Right cardiac atrium (tissue), 5 donors: Measurements from ENCODE around the gene CRIM1. TPM values are rescaled to one million over a fixed set of nuclear protein-coding genes. Genes with fewer than 3 reads are reported as not detected.

Experiments used
- ATAC-seq, 2 donors: fragments of 200-7000 bp; cut with Tn5 transposase; one replicate each; pipeline versions ENCODE4 v1.8.0 to v1.9.1; 2020; ENCODE audit warnings: moderate library complexity in 2 of 2, mild to moderate bottlenecking in 1 of 2
- DNase-seq, 3 donors: peaks; one replicate each; pipeline ENCODE4 v3.0.0-alpha.2; 2020
- H3K27ac ChIP-seq: one replicate; pipeline ENCODE4 v1.5.1; 2013; ENCODE audit warnings: mild to moderate bottlenecking, low read length, control low read depth, moderate library complexity
- H3K27me3 ChIP-seq: one replicate; pipeline ENCODE4 v1.6.1; 2013; ENCODE audit not compliant: control insufficient read depth, insufficient read depth
- H3K4me1 ChIP-seq: one replicate; pipeline ENCODE4 v1.6.1; 2013; ENCODE audit warnings: low read length; ENCODE audit not compliant: control insufficient read depth, insufficient read depth
- H3K4me3 ChIP-seq: one replicate; pipeline ENCODE4 v1.5.1; 2013; ENCODE audit warnings: low read length, control low read depth
- H3K9me3 ChIP-seq: one replicate; pipeline ENCODE4 v1.6.1; 2013; ENCODE audit warnings: low read length; ENCODE audit not compliant: control insufficient read depth
- WGBS: extraction: QIAGEN DNeasy Blood & Tissue Kit; methylation state at CpG from one replicate; pipeline ENCODE4 v1.1.7; 2013; 5-methylcytosine and 5-hydroxymethylcytosine counted together
- intact Hi-C, 4 donors: fragments of 100-400 bp; cut with DNase I; formaldehyde crosslinking; loops; one replicate each; pipeline versions ENCODE4 v1.11.0 to v1.14.0; 2022 to 2023
- polyA plus RNA-seq: library from polyadenylated mRNA; stranded (reverse); fragments of 200-250 nt; gene quantifications from one replicate; pipeline ENCODE4 v1.2.3, GENCODE V29; 2013
- total RNA-seq, 4 donors: library from RNA; stranded (reverse); fragmentation: NEBNext Ultra II Directional; extraction: Animal tissue kit (Norgen Biotek cat#: 25700); gene quantifications; one replicate each; pipeline ENCODE4 v1.2.1, GENCODE V29; 2021
- donor health status: healthy with polysubstance abuse.
- donor health status: DM: no; HTN: yes; CAD: no.
- donor health status: DM: no; HTN: no; CAD: no.
- donor health status: DM: no; HTN: yes; CAD: no; lungs with severe emphysema.
- donor health status: DM: yes; HTN: yes; CAD: no.

CRIM1 gene
- total and polyA plus RNA-seq, 5 donors: 10.5 to 34.0 (median 27.7) TPM

DNA sequence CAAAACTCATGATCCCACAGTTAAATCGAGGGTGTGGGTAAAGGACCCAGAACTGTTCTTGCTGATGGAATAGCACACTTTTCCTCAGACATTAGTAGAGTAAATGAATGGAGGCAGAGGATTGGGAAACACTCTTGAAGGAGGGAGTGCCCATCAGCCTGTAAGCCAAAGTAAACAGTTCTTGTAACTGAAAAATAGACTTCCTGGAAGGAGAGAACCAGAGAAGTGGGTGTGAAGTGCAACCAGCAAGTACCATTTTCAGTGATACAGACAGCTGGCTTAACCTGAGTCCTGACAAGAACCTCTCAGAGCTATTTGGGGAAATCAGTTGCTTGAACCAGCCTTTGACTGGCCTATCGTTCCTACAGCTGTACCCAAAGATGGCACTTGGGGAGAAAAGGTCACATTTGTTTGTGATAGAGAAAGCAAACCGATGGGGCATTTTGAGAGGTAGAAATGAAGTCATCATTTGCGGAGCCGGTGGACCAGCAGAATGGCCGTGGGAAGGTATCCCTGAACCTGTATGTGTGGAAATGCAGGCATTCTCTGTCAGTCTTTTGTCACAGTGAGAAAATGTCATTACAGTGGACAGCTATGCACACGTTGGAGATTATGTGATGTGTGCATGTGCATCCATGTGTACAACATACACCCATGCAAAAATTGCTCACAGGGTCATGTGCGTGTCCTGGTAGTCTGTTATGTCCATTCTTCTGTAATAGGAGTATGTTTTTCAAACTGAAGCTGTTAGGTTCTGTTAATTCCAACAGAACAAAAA, 17.8 kb downstream of the CRIM1 start:
- no peak for DNase-seq
- intact Hi-C loops: no loop called here
- H3K9me3 ChIP-seq: no peaks in the 10 kb centered on the region
- peaks cover 28% of the 10 kb centered on the region for H3K4me1 ChIP-seq
- no peak overlapping the region for H3K27ac ChIP-seq
- peak; percentile 89 to 91 for ATAC-seq
- no peaks in the 10 kb centered on the region for H3K27me3 ChIP-seq
- WGBS: 75% methylated on average over 8 of the region's 8 CpGs
- no peak overlapping the region for H3K4me3 ChIP-seq

DNA sequence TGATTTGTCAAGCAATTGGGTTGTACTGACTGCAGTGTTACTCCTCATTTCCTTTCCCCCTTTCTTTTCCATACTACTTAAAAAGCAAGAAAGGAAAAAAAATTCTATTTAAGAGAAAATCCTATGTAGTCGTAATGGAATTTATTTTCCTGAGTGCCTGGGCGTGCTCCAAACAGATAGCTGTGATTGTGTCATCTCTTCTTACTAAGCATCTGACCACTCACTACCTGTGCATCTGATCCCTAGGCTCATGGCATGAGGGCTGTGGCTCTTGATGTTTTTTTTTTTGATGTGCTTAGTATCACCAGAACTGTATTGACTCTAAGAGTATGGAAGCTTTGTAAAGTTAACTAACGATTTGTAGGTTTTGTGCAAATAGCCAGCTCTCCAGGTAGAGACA, 19.0 kb downstream of the CRIM1 start:
- no peaks in the 10 kb centered on the region for H3K9me3 ChIP-seq
- no peaks in the 10 kb centered on the region for H3K27me3 ChIP-seq
- WGBS: 93% methylated on average over 3 of the region's 3 CpGs
- H3K4me1 ChIP-seq: peaks cover 25% of the 10 kb centered on the region
- H3K4me3 ChIP-seq: no peak overlapping the region
- no peak for ATAC-seq
- intact Hi-C loops: no loop called here
- no peak for DNase-seq
- H3K27ac ChIP-seq: no peak overlapping the region

DNA sequence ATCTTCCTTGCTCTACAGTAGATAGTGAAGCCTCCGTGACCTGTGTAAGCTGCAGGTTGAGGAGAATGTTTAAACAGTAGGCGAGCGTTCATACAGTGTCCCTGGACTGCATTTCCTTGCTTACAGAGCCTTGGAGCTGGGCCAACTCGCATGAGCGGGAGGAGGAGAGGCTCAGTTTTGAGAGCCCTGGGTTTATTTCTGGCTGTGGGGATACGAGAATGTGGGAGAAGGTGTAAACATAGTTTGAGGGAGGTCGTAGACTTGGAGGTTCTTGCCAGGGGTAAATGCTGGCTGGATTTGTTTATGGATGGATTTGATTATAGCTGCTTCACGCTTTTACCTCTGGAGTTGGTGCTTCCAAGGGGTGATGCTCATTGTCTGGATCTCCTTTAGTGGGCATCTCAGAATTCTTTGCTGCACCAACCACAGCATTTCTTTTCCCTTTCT, 20.8 kb downstream of the CRIM1 start:
- DNase-seq: peak; percentile 75 to 91 (median 86)
- 19% methylated on average over 8 of the region's 8 CpGs for WGBS
- intact Hi-C loops: no loop called here
- no peaks in the 10 kb centered on the region for H3K9me3 ChIP-seq
- peak; percentile 61 to 67 for ATAC-seq
- H3K27me3 ChIP-seq: no peaks in the 10 kb centered on the region
- no peak overlapping the region for H3K27ac ChIP-seq
- peaks cover 17% of the 10 kb centered on the region for H3K4me1 ChIP-seq
- H3K4me3 ChIP-seq: no peak overlapping the region

DNA sequence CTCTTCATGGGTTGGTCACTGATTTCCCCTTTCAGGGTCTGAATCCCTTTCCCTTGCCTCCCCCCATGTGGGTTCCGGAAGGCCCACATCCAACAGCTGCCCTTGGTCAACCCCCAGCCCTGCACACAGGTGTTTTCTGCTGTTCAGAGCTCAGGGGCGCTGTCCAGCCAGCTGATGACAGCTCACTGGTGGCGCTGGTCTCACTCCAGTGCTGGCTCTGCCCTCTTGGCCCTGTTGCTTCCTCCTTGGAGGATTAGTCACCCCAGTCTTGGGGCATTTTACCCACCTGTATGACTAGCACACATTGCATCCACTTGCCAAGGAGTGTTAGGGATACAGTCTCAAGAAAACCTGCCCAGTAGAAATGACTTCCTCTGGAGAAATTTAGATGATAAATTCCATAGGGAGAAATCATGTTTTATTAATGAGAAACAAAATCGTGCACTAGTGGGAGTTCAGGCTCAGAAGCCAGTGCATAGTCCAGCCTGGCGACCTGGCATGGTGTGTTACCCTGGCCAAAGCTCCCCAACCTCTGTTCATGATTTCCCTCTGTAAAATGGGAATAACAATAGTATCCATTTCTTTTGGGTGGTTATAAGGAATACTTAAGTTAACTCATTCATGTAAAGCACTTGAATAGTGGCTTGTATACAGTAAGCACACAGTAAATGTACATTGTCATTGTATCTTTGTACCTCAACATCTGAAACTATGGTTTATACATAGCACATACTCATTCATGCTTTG, 21.6 kb downstream of the CRIM1 start:
- DNase-seq (peak in 1 of 3 donors; percentile 46), ATAC-seq (no peak)
- H3K27me3 ChIP-seq: no peaks in the 10 kb centered on the region
- H3K27ac ChIP-seq: no peak overlapping the region
- no peak overlapping the region for H3K4me3 ChIP-seq
- intact Hi-C loops: no loop called here
- H3K4me1 ChIP-seq: peaks cover 17% of the 10 kb centered on the region
- 87% methylated on average over 5 of the region's 5 CpGs for WGBS
- no peaks in the 10 kb centered on the region for H3K9me3 ChIP-seq

DNA sequence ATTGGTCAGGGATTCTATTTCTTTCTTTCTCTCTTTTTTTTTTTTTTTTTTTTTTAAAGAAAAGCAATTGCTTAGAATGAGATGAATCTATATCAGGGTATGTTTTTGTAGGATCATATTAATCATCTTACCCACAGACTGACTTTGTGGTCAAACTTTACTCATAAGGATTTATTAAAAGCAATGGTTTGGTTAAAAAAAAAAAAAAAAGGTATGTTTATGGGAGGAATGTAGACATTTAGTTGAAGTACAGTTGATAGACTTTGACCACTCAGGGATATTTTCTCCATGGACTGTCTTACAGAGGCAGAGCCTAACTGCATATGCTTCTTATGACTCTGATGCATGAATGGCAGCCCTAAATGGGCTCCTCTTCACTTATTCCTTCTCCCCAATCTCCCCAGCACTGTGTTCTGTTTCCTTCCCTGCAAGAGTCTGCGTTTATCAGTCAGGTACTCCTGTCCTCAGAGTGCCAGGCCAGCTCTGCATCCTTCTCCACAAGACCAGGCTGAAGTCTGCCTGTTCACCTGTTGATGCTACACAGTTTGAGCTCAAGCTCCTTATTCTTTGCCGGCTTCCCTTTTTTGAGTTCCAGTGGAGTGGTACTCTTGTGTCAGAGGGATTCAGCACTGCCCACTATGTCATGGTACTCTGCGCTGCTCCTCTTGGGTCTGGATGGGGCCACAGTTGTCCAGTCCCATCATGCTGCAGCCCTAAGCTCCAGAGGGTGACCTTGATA, 24.3 kb downstream of the CRIM1 start:
- no peaks in the 10 kb centered on the region for H3K9me3 ChIP-seq
- peaks cover 9% of the 10 kb centered on the region for H3K4me1 ChIP-seq
- 96% methylated on average over 3 of the region's 3 CpGs for WGBS
- no peak for DNase-seq
- ATAC-seq: no peak
- no peaks in the 10 kb centered on the region for H3K27me3 ChIP-seq
- intact Hi-C loops: no loop called here
- H3K4me3 ChIP-seq: no peak overlapping the region
- no peak overlapping the region for H3K27ac ChIP-seq

DNA sequence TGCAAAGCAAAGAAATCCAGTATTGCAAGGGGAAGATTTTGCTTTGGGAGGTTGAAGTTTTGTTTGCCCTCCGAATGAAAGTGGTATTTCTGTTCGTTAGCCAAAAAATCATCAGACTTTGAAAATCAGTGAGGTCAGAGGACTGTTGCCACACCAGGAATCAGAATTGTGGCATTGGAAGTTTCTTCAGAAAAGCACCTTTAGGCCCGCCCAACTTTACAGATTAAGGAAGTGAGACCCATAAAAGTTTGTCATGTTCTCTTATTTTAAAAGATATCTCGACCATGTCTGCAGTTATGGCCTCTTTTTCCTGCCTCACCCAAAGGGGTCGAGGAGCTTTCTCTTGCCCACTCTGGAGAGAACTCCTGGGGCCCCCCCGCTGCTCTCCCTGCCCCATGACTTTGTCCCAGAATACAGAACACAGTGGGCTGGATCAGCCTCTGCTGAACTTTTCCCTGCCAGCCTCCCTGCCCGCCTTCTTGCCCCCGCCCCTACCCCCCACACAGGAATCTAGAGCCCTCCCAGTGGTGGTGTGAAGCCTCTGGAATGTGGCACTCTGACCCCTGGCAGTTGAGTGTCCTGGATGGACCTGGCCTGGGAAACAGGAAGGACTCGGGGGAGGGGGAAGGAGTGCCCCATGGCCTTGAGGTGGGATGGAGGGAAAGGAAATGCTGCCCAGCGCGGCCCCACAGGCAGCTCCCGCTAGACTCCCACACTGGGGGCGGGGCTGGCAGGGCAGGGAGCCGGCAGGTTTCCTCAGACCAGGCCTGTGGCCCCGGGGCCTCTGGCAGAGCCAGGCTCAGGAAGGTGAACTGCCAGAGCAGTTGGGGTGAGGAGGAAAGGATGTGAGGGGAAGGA, 25.3 kb downstream of the CRIM1 start:
- Histone ChIP-seq H3K4me3 (no peak overlapping the region), H3K4me1 (peaks cover 13% of the 10 kb centered on the region), H3K27me3 (no peaks in the 10 kb centered on the region), H3K27ac (no peak overlapping the region), H3K9me3 (no peaks in the 10 kb centered on the region)
- intact Hi-C loops: no loop called here
- DNase-seq: peak in 2 of 3 donors; percentile 44 to 64
- peak; percentile 61 to 78 for ATAC-seq
- WGBS: 56% methylated on average over 15 of the region's 15 CpGs

DNA sequence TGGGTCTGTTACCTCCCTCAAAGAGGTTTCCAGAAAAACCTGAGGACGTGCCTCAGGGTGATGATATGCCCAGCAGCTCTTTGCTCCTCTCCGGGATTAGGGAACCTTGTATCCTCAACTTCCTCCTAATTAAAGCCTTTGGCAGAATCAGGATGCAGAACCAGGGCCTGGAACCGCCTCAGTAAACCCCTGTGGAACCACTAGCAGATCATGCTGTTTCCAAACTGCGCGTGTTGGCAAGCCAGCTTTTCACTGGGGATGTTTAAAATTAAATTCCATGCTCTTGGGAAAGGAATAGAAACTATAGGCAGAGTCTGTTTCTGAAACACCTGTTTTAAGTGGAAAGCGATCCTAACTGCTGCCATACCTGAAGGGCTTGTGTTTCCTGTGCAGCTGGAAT, 26.4 kb downstream of the CRIM1 start:
- intact Hi-C loops: no loop called here
- Histone ChIP-seq H3K4me1 (peaks cover 5% of the 10 kb centered on the region), H3K4me3 (no peak overlapping the region), H3K9me3 (no peaks in the 10 kb centered on the region), H3K27me3 (no peaks in the 10 kb centered on the region), H3K27ac (no peak overlapping the region)
- no peak for DNase-seq
- 81% methylated on average over 6 of the region's 6 CpGs for WGBS
- no peak for ATAC-seq

DNA sequence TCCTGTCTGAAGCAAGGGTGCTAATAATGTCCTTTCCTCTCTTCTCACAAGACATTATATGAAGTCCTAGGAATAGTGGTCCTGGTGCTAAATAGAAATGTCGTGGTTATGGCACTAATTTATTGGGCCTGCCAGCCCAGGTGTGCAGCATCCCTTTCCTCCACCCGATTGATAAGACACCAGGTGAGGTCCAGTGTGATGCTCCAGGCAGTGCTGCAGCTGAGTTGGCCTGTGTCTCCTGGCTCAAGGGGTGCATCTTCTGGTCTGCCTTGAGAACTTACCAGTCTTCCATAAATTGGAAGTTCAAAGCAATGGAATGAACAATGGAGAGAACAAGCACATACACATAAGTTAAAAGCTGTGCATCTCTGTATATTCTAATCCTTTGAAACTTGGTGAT, 26.9 kb downstream of the CRIM1 start:
- DNase-seq (no peak), ATAC-seq (no peak)
- Histone ChIP-seq H3K9me3 (no peaks in the 10 kb centered on the region), H3K27ac (no peak overlapping the region), H3K4me3 (no peak overlapping the region), H3K27me3 (no peaks in the 10 kb centered on the region), H3K4me1 (peaks cover 4% of the 10 kb centered on the region)
- intact Hi-C loops: no loop called here
- 95% methylated on average over 2 of the region's 2 CpGs for WGBS

DNA sequence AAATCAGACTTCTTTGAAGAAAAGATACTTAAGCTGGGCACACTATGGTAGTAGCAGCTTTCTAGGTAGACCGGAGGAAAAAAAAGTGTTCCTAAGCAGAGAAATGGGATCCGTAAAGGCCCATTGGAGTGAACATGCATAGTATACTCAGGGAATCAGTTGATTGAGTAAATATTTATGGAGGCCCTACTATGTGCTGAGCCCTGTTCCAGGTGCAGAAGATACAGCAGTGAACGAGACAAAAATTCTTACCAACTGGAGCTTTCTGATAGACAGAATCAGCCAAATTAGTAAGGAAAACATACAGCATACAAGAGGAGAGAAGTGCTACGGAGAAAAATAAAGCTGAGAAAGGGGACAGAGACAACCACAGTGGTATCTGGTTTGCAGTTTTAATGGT, 28.1 kb downstream of the CRIM1 start:
- H3K27ac ChIP-seq: no peak overlapping the region
- DNase-seq (no peak), ATAC-seq (no peak)
- intact Hi-C loops: no loop called here
- H3K27me3 ChIP-seq: no peaks in the 10 kb centered on the region
- no peaks in the 10 kb centered on the region for H3K9me3 ChIP-seq
- peaks cover 6% of the 10 kb centered on the region for H3K4me1 ChIP-seq
- WGBS: 96% methylated on average over 4 of the region's 4 CpGs
- H3K4me3 ChIP-seq: no peak overlapping the region

DNA sequence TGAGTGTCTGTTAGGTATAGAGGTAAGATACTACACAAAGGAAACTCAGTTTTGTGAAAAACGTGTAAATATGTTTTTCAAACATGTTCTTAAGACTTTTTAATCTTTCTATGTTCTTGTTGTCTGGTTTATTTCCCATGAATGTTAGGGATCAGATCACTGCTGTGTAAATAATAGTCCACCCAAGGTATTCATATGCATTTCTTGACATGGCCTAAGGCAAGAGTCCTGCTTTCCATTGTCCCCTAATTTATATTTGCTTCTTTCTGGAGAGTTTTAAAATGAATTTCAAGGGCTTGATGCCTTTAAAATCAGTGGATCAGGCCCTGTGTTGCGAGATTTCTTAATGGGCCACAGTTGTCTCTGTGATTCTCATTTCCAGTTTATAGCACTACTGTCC, 28.9 kb downstream of the CRIM1 start:
- Histone ChIP-seq H3K4me1 (peaks cover 8% of the 10 kb centered on the region), H3K4me3 (no peak overlapping the region)

More for the DNA sequence above, 28.9 kb downstream of the CRIM1 start:
- Histone ChIP-seq H3K9me3 (no peaks in the 10 kb centered on the region), H3K27me3 (no peaks in the 10 kb centered on the region), H3K27ac (no peak overlapping the region)
- whole genome bisulfite sequencing: 84% methylated on average over 2 of the region's 2 CpGs
- no peak for DNase-seq
- intact Hi-C loops: no loop called here
- ATAC-seq: no peak
